Adrenal gland (tissue), 12 donors: ENCODE measurements around the gene CCDC92B. TPM values are rescaled to one million over a fixed set of nuclear protein-coding genes. Genes with fewer than 3 reads are reported as not detected.

Experiments
- DNase-seq, 7 donors: peaks; one replicate each; pipeline ENCODE4 v3.0.0-alpha.2; 2019 to 2020
- H3K27ac ChIP-seq, 5 donors: fragments of 200-600 bp; sonication (generic) in 4 of 5; 1 replicate in 3 of 5; 2 replicates in 2 of 5; pipeline versions ENCODE4 v1.5.1 to v1.8.0; 2016 to 2020; ENCODE audit warnings: mild to moderate bottlenecking in 1 of 5
- H3K27me3 ChIP-seq: fragments of 200-600 bp; 2 replicates; pipeline ENCODE4 v1.8.0; 2021
- H3K36me3 ChIP-seq, 2 donors: fragments of 200-600 bp; replicated peaks in 1 of 2; 1 replicate in 1 of 2; 2 replicates in 1 of 2; pipeline versions ENCODE4 v1.5.1 to v1.8.0; 2018 to 2022
- H3K4me1 ChIP-seq, 2 donors: fragments of 200-600 bp; replicated peaks in 1 of 2; 1 replicate in 1 of 2; 2 replicates in 1 of 2; pipeline versions ENCODE4 v1.5.1 to v1.8.0; 2018 to 2021
- H3K4me3 ChIP-seq, 4 donors: fragments of 200-600 bp; sonication (generic) in 3 of 4; one replicate each; pipeline ENCODE4 v1.5.1; 2016 to 2018
- H3K9me3 ChIP-seq, 3 donors: fragments of 200-600 bp; sonication (generic) in 1 of 3; replicated peaks in 1 of 3; 1 replicate in 2 of 3; 2 replicates in 1 of 3; pipeline versions ENCODE4 v1.5.1 to v1.8.0; 2016 to 2021
- CTCF ChIP-seq, 6 experiments: fragments of 450-650 bp in 4 of 6; fragments of 200-600 bp in 2 of 6; sonication (generic) in 1 of 6; IDR thresholded peaks; 1 replicate in 5 of 6; 2 replicates in 1 of 6; pipeline versions ENCODE4 v1.5.1 to v1.8.0; 2016 to 2021; ENCODE audit warnings: antibody characterized with exemption in 6 of 6, mild to moderate bottlenecking in 2 of 6, moderate library complexity in 1 of 6
- POLR2A ChIP-seq, 2 donors: fragments of 450-650 bp; IDR thresholded peaks; one replicate each; pipeline ENCODE4 v1.6.1; 2017; ENCODE audit warnings: antibody characterized with exemption in 2 of 2, mild to moderate bottlenecking in 2 of 2, moderate library complexity in 1 of 2
- WGBS, 4 donors: extraction: QIAGEN DNeasy Blood & Tissue Kit in 2 of 4; methylation state at CpG; one replicate each; pipeline versions ENCODE4 v1.1.5 to v1.1.7; 2013 to 2017; 5-methylcytosine and 5-hydroxymethylcytosine counted together
- intact Hi-C, 2 donors: fragments of 100-400 bp; cut with DNase I; formaldehyde crosslinking; loops; one replicate each; pipeline versions ENCODE4 v1.14.1 to v1.15.0; 2022 to 2023
- polyA plus RNA-seq, 3 donors: library from polyadenylated mRNA; stranded (reverse); fragments of 200-250 nt in 2 of 3; fragments of 350-450 nt in 1 of 3; fragmentation: Illumina TruSeq in 1 of 3; extraction: RNeasy Lipid Tissue Mini Kit (QIAGEN cat#74804) in 1 of 3; gene quantifications; one replicate each; pipeline ENCODE4 v1.2.3, GENCODE V29; 2013 to 2014
- total RNA-seq, 9 donors: library from RNA; depleted of rRNA in 4 of 9; stranded (reverse); fragments of >200 nt in 4 of 9; fragments of 120-200 nt in 1 of 9; fragmentation: NEBNext Ultra II Directional in 1 of 9; extraction: Animal tissue kit (Norgen Biotek cat#: 25700) in 1 of 9; gene quantifications; one replicate each; pipeline versions ENCODE4 v1.1.0 to v1.2.4, GENCODE V29; 2013 to 2023
- donor health status: healthy with polysubstance abuse.
- donor health status: Bipolar disorder and iron deficiency.
- donor health status: DM: yes; HTN: yes; CAD: no.
- donor health status: DM: no; HTN: no; CAD: no.
- donor health status: DM: no; HTN: no; CAD: no.
- donor health status: DM: yes; HTN: yes; CAD: no.

The CCDC92B gene
- total and polyA plus RNA-seq, 12 donors: 0.10 to 4.7 (median 0.55) TPM; not detected in 3

DNA sequence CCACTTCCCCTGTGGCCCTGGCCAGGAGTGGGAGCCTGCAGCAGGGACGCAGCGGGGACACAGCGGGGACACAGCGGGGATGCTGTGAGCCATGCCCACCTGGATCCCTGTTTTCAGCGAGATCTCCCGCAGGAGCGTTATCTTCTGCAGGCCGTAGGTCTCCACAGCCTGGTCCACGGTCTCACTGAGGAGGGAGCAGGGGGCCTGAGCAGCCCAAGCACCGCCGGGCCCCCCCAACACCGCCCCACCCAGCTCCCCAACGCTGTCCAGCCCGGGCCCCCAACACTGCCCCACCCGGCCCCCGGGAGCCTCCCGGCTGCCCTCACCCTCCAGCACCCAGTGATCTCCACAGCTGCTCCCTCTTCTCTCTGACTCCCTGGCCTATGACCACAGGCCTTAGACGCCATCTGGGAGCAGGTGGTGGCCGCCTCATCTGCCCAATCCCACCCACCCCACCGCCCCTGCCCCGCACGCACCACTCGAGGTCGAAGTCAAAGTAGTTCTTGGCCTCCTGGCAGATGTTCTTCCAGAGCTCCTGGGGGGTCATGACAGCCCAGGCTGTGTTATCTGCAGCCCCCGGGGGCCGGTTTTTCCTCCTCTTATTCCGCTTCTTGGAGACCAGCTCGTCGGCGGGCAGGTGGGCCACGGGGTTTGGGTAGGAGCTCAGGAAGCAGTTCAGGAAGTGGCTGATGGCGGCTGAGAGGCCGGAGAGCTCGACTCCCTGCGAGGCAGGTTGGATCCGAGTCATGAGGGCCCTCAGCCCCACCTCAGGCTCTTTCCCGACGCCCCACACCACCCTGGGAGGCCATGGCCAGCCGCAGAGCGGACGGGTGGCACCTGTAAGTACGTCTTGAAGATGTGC, 54.8 kb downstream of the CCDC92B start:
- no peak for TF ChIP-seq POLR2A (IDR thresholded peaks at IDR 0.05)
- no peak for TF ChIP-seq CTCF (IDR thresholded peaks at IDR 0.05)
- Histone ChIP-seq H3K9me3 (no peaks in the 10 kb centered on the region), H3K27ac (no peak overlapping the region), H3K36me3 (peaks cover 0 to 90% of the 10 kb centered on the region in 2 donors), H3K4me3 (no peak overlapping the region), H3K27me3 (no peaks in the 10 kb centered on the region), H3K4me1 (peaks cover 0 to under 1% of the 10 kb centered on the region in 2 donors)
- DNase-seq: peak in 5 of 7 donors; percentile 0 to 49 (median 22)
- WGBS, 4 donors: 91 to 93% (median 91%) methylated on average over 20 to 42 of the region's 42 CpGs
- intact Hi-C loops: no loop called here

- DNase-seq: peak in 3 of 7 donors; percentile 19 to 51 (median 28)
- Histone ChIP-seq H3K9me3 (no peaks in the 10 kb centered on the region), H3K4me1 (peaks cover 0 to 9% of the 10 kb centered on the region in 2 donors), H3K27ac (no peak overlapping the region), H3K4me3 (no peak overlapping the region), H3K36me3 (peaks cover 0 to 82% of the 10 kb centered on the region in 2 donors), H3K27me3 (no peaks in the 10 kb centered on the region)
- 87 to 92% (median 89%) methylated on average over 14 to 37 of the region's 37 CpGs for WGBS, 4 donors
- TF ChIP-seq CTCF (IDR thresholded peaks at IDR 0.05) (no peak), POLR2A (IDR thresholded peaks at IDR 0.05) (no peak)
- intact Hi-C loops: no loop called here
Observed at GRCh38 chr17:2693561-2694380, 55.7 kb downstream of the CCDC92B start.

DNA sequence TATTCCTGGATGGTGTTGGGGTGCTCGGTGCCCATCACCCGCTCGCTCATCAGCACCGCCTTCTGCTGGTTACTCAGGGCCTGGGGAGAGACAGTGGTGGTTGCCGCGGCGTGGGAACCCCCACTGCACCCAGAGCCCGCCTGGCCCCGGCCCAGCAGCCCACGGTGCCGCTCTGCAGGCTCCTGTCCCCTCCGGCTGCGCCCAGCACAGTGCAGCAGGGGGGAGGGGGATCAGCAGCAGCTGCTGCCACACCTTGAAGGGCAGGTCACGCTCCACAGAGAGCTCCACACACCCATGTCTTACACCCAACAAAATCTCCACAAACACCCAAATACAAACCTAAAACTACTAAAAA, 56.7 kb downstream of the CCDC92B start:
- peaks cover 0 to 72% of the 10 kb centered on the region in 2 donors for H3K36me3 ChIP-seq
- no peak overlapping the region for H3K4me3 ChIP-seq
- peak in 1 of 7 donors; percentile 22 for DNase-seq
- intact Hi-C loops: no loop called here
- peaks cover 0 to 10% of the 10 kb centered on the region in 2 donors for H3K4me1 ChIP-seq
- H3K27me3 ChIP-seq: no peaks in the 10 kb centered on the region
- 90 to 93% (median 92%) methylated on average over 5 to 14 of the region's 14 CpGs for WGBS, 4 donors
- TF ChIP-seq CTCF (IDR thresholded peaks at IDR 0.05) (no peak), POLR2A (IDR thresholded peaks at IDR 0.05) (no peak)
- no peaks in the 10 kb centered on the region for H3K9me3 ChIP-seq
- no peak overlapping the region for H3K27ac ChIP-seq
